ENCODE measurements around the gene PDE3A. TPM values are rescaled to one million over a fixed set of nuclear protein-coding genes. Genes with fewer than 3 reads are reported as not detected.

The PDE3A gene
- total RNA-seq, 1 experiment from 2014 or later = 2.8 TPM

DNA sequence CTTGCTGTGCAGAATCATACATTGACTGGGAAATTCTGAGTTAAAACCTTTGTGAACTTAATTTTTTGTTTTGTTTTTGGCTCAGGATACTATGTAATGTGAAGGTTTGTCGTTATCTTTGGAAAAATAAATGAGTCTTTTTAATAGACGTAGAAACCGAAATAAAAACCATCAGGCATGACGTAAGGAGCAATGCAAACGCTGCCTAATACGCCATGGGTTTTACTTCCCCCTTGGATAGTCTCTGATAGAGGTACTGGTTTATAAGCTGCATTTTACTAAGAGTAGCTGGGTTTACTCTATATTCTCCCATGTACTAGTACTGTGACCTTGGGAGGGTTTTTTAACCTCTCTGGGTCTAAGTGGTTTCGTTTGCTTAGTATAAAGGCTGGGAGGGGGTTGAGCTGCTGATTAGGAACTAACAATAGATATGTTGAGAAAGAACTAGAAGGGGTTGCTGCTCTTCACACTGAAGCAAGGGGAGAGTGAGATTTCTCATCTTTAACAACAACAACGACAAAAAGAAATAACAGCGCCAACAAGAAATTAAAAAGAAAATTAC lies 260.0 kb downstream of the PDE3A start (continued):
- TF ChIP-seq, protein P1, sequence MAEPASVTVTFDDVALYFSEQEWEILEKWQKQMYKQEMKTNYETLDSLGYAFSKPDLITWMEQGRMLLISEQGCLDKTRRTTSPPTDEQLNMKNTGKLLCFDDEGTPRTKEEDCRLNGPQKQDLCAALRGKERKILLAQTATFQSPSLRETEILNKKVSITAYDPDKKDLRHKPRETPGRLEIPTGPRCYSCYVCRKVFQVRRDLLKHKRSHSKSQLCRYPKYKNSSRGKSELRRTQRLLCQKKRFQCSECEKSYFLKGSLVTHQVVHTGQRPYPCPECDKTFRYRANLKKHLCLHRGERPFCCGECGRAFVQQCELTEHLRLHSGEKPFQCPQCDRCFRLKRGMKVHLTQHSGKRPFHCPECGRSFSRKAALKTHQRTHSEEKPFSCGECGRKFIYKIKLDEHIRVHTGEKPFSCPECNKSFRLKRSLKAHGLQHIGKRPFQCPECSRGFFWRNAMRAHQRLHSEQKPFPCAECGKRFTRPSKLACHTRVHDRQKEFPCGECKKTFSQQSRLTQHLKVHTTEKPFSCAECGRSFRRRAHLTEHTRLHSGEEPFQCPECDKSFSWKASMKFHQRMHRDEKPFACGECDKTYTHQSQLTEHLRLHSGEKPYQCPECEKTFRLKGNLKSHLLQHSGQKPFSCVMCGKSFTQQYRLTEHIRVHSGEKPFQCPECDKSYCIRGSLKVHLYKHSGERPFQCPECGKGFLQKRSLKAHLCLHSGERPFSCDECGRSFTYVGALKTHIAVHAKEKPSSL (CRISPR knock-in tag; conservative IDR thresholded peaks at IDR 0.05) = no peak
- TF ChIP-seq, protein P2, sequence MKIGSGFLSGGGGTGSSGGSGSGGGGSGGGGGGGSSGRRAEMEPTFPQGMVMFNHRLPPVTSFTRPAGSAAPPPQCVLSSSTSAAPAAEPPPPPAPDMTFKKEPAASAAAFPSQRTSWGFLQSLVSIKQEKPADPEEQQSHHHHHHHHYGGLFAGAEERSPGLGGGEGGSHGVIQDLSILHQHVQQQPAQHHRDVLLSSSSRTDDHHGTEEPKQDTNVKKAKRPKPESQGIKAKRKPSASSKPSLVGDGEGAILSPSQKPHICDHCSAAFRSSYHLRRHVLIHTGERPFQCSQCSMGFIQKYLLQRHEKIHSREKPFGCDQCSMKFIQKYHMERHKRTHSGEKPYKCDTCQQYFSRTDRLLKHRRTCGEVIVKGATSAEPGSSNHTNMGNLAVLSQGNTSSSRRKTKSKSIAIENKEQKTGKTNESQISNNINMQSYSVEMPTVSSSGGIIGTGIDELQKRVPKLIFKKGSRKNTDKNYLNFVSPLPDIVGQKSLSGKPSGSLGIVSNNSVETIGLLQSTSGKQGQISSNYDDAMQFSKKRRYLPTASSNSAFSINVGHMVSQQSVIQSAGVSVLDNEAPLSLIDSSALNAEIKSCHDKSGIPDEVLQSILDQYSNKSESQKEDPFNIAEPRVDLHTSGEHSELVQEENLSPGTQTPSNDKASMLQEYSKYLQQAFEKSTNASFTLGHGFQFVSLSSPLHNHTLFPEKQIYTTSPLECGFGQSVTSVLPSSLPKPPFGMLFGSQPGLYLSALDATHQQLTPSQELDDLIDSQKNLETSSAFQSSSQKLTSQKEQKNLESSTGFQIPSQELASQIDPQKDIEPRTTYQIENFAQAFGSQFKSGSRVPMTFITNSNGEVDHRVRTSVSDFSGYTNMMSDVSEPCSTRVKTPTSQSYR (CRISPR knock-in tag; IDR thresholded peaks at IDR 0.05) = no peak
- TF ChIP-seq TP53 (CRISPR knock-in tag; IDR thresholded peaks at IDR 0.05) = no peak

DNA sequence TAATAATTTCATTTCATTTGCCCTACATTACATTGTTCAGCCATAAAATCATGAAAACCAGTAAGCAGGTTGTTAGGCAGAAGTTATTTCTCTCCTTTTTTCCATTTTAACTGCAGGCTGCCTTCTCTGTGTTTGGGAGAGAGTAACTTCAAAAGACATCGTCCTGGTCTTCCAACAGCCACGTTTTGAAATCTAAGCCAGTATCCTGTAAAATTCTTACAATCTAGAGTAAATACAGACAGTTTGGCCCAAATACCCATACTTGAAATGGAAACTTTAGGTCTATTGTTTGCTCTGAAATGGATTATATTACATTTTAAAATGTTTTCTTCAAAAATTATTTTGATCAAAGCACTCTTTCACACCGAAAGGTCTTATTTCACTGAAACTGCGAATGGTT lies 260.7 kb downstream of the PDE3A start:
- Mint-ChIP-seq H3K27ac (no peak overlapping the region), H3K27me3 (ENCODE audit: low read depth) (no peaks in the 10 kb centered on the region), H3K9me3 (no peaks in the 10 kb centered on the region), H3K4me3 (no peak overlapping the region), H3K4me1 (peaks cover 32% of the 10 kb centered on the region), H3K36me3 (no peaks in the 10 kb centered on the region)
- POLR2A ChIA-PET = no interaction called here
- TF ChIP-seq, protein P3, sequence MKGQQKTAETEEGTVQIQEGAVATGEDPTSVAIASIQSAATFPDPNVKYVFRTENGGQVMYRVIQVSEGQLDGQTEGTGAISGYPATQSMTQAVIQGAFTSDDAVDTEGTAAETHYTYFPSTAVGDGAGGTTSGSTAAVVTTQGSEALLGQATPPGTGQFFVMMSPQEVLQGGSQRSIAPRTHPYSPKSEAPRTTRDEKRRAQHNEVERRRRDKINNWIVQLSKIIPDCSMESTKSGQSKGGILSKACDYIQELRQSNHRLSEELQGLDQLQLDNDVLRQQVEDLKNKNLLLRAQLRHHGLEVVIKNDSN (CRISPR knock-in tag; IDR thresholded peaks at IDR 0.05) = no peak
- TF ChIP-seq EMX1 (CRISPR knock-in tag; IDR thresholded peaks at IDR 0.05) = no peak
- TF ChIP-seq NR2C2 (CRISPR knock-in tag; IDR thresholded peaks at IDR 0.05) = no peak
- ATAC-seq (no peak), DNase-seq (ENCODE audit: low spot score) (no peak)
- CTCF ChIA-PET = interaction anchor here (1.8 kb wide), 1 partner anchor 80 kb away, joined by 5 read pairs; no protein-coding TSS in a partner anchor

DNA sequence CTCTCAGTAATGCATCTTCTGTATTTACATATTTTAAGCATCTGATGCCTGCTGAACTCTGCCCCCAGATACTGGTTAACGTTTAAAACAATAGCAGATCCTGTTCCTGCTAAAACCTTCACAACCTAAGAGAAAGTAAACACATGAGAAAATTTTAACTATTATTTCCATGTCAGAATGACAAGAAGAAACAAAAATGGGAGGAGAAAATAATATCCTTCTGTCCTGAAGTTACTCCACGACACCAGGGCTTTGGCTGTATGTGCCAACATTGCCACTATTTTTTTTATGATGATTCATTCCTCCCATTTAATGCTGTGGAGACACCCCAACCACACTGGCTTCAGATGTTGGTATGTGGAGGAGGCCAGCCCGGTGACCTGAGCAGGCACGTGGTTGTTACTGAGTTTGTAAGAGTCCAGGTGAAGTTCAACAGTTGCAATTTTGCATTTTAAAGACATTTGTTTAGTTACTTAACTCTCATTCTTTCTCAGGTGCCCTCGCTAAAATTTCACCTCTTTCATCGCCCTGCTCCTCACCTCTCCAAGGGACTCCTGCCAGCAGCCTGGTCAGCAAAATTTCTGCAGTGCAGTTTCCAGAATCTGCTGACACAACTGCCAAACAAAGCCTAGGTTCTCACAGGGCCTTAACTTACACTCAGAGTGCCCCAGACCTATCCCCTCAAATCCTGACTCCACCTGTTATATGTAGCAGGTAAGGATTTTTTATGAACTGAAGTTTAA lies 261.2 kb downstream of the PDE3A start:
- ChIA-PET POLR2A (no interaction called here), CTCF (no interaction called here)
- Mint-ChIP-seq H3K4me3 (no peak overlapping the region), H3K4me1 (peaks cover 32% of the 10 kb centered on the region), H3K27ac (peak overlapping the region; percentile 45), H3K9me3 (no peaks in the 10 kb centered on the region), H3K36me3 (no peaks in the 10 kb centered on the region), H3K27me3 (ENCODE audit: low read depth) (no peaks in the 10 kb centered on the region)
- TF ChIP-seq FOXK1 (CRISPR knock-in tag; IDR thresholded peaks at IDR 0.05) = no peak
- no peak for DNase-seq (ENCODE audit: low spot score)
- peak; percentile 31 for ATAC-seq

DNA sequence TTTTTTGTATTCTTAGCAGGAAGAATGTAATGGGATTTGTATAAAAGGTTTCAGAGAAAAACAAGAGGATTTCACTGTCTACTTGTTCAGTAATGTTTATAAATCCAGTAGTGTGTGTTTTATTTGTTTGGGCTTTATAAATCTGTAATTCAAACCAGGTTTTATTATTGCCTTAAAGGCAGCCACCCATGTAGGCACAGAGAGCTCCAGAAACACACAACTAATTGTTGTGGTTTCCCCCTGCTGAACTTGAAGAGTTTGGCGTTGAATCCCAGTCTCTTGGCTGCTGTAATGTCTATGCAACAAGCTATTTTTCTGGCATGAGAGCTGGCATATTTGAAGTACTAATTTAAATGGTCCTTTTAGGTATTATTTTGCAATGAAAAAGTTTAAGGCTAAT lies 263.4 kb downstream of the PDE3A start:
- Mint-ChIP-seq H3K36me3 (no peaks in the 10 kb centered on the region), H3K27me3 (ENCODE audit: low read depth) (no peaks in the 10 kb centered on the region), H3K27ac (no peak overlapping the region), H3K4me1 (peaks cover 29% of the 10 kb centered on the region), H3K4me3 (no peak overlapping the region), H3K9me3 (no peaks in the 10 kb centered on the region)
- ChIA-PET POLR2A (no interaction called here), CTCF (interaction anchor here (0.7 to 1.0 kb wide), 2 partner anchors 164 to 738 kb away, joined by 3 read pairs; no protein-coding TSS in a partner anchor)
- no peak for DNase-seq (ENCODE audit: low spot score)
- no peak for TF ChIP-seq GABPB1 (CRISPR knock-in tag; IDR thresholded peaks at IDR 0.05)
- TF ChIP-seq, protein P2 (CRISPR knock-in tag; IDR thresholded peaks at IDR 0.05) = no peak
- ATAC-seq = no peak
